Measurements from ENCODE around the gene PCLAF.

PCLAF gene

GRCh38 chr15:64314456-64314855, 66.8 kb downstream of the PCLAF start:
- no peak for DNase-seq
